Melanocyte of skin (primary cell): ENCODE measurements around the gene GAS2. TPM values are rescaled to one million over a fixed set of nuclear protein-coding genes. Genes with fewer than 3 reads are reported as not detected.

ENCODE experiments used
- small RNA-seq, 2 donors: library from RNA; depleted of rRNA; stranded (forward); fragments of <200 nt; gene quantifications; one replicate each; pipeline ENCODE3, GENCODE V24; 2012
- total RNA-seq, 2 donors: library from RNA; depleted of rRNA; stranded (reverse); fragments of >200 nt; gene quantifications; 2 replicates each; pipeline ENCODE4 v1.2.3, GENCODE V29; 2012

Gene GAS2
- total RNA-seq: 1 to 10 TPM; 2.0 to 2.4 TPM

GRCh38 chr11:22666325-22666687 lies at the start of gene GAS2:
GAS2 (plus strand) TSS chr11:22666611; CDS start chr11:22674870, 8,259 bp downstream.

GRCh38 chr11:22625448-22626287 lies 40.7 kb upstream of the GAS2 start, which contains the start of gene FANCF:
FANCF (minus strand) TSS chr11:22625823; CDS start chr11:22625810, 13 bp downstream.

GRCh38 chr11:22829231-22830081 lies 163.0 kb downstream of the GAS2 start, which contains the start of gene SVIP:
SVIP (minus strand) TSS chr11:22829801; CDS start chr11:22829748, 53 bp downstream.

GRCh38 chr11:22860241-22860640 lies 193.8 kb downstream of the GAS2 start, which contains the start of gene CCDC179:
CCDC179 (minus strand) TSS chr11:22860474; CDS start chr11:22860421, 53 bp downstream.

Small RNAs within 50 kb of the gene (small RNA-seq; reads per million reads assigned to genes)
- gene RNA5SP338: 4.3 to 9.4 reads per million in 2 donors

Other genes starting within 250 kb of the GAS2 start
- gene FANCF, start 40.8 kb upstream of the GAS2 start, total RNA-seq: 10 to 100 TPM; 13.1 to 16.7 TPM
- gene SVIP, start 163.2 kb downstream of the GAS2 start, total RNA-seq: 10 to 100 TPM in 1 of 2 donors, 1 to 10 TPM in 1; 7.6 to 13.7 TPM
- not detected for gene CCDC179, start 193.9 kb downstream of the GAS2 start, total RNA-seq